ENCODE results near the gene ITPKC.
"Not testable (repeated sequence)": the region's sequence is repeated elsewhere in the genome, so short reads cannot be mapped to it uniquely, and the experiment has no call there.

Gene ITPKC

GRCh38 chr19:40717880-40718773 is 1.2 kb downstream of the ITPKC start:
- no peak for DNase-seq

- DNase-seq, result no peak
These were observed 2.0 kb downstream of the ITPKC start for GRCh38 chr19:40718774-40719391.

GRCh38 chr19:40719414-40719894 is 2.5 kb downstream of the ITPKC start:
- no peak for DNase-seq

GRCh38 chr19:40721140-40721486 is 4.2 kb downstream of the ITPKC start:
- DNase-seq, result no peak

GRCh38 chr19:40721936-40722661 is 5.2 kb downstream of the ITPKC start:
- DNase-seq, result no peak

- no peak for DNase-seq
These were observed 6.8 kb downstream of the ITPKC start for GRCh38 chr19:40723661-40724254.

GRCh38 chr19:40724315-40724714 is 7.4 kb downstream of the ITPKC start:
- DNase-seq, result no peak

- DNase-seq, result no peak
These were observed 7.9 kb downstream of the ITPKC start for GRCh38 chr19:40724855-40725254.

GRCh38 chr19:40726279-40726678 is 9.4 kb downstream of the ITPKC start:
- no peak for DNase-seq

GRCh38 chr19:40730065-40730464 is 13.2 kb downstream of the ITPKC start:
- not testable (repeated sequence) for DNase-seq

GRCh38 chr19:40732304-40732703 is 15.4 kb downstream of the ITPKC start:
- DNase-seq, result not testable (repeated sequence)

- DNase-seq, result no peak
These were observed 16.2 kb downstream of the ITPKC start for GRCh38 chr19:40733149-40733548.

GRCh38 chr19:40735013-40735771 is 18.3 kb downstream of the ITPKC start:
- no peak for DNase-seq

- DNase-seq, result no peak
These were observed 19.7 kb downstream of the ITPKC start for GRCh38 chr19:40736661-40737060.

GRCh38 chr19:40737102-40737644 is 20.3 kb downstream of the ITPKC start:
- no peak for DNase-seq

GRCh38 chr19:40739030-40739839 is 22.3 kb downstream of the ITPKC start:
- DNase-seq, result no peak

- DNase-seq, result no peak
These were observed 23.2 kb downstream of the ITPKC start for GRCh38 chr19:40739871-40740703.

- no peak for DNase-seq
These were observed 23.8 kb downstream of the ITPKC start for GRCh38 chr19:40740747-40741146.

GRCh38 chr19:40741527-40742390 is 24.8 kb downstream of the ITPKC start:
- no peak for DNase-seq

Measured in NCI-H187 treated with DMSO at 0.1 percent for 48 hours (cell line).